VCaP (cell line): ENCODE measurements around the gene RETREG2.

Source experiments
- H3K27ac ChIP-seq: fragments of 450-650 bp; 2 replicates; pipeline ENCODE4 v1.5.1; 2017
- TF ChIP-seq, protein P1 (sequence below): fragments of 450-650 bp; conservative IDR thresholded peaks from 2 replicates; pipeline ENCODE4 v1.5.1; 2017; ENCODE audit warnings: mild to moderate bottlenecking, moderate library complexity

The RETREG2 gene

GRCh38 chr2:219169930-219170654 is 8.0 kb upstream of the RETREG2 start, which contains the start of gene SLC23A3:
TSS of gene SLC23A3 (minus strand) at chr2:219170029. CDS start at chr2:219169984, 45 bp downstream.
- no peak within 1 kb of the TSS for H3K27ac ChIP-seq

DNA sequence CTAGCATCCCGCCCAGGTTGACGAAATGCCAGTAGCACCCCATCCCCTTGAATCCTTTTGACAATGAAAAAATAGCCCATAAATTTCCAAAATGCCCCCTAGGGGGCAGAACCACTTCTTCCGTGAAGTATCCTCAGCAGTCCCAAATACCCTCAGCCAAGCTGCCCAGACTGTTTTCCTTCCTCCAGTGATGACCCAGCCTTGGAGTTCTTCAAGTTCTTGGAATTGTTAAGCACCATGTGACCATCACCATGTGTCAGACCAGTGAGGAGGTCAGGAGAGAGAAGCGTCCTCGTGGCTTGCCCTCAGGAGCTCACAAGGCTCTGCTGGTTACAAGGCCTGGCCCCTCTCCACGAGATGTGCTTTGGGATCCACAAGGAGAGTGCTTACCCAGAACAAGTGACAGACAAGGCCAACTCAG is 6.8 kb upstream of the RETREG2 start:
- H3K27ac ChIP-seq, result no peak overlapping the region

More at GRCh38 chr2:219169930-219170654, 8.0 kb upstream of the RETREG2 start, which contains the start of gene SLC23A3:
- TF ChIP-seq, protein P1, sequence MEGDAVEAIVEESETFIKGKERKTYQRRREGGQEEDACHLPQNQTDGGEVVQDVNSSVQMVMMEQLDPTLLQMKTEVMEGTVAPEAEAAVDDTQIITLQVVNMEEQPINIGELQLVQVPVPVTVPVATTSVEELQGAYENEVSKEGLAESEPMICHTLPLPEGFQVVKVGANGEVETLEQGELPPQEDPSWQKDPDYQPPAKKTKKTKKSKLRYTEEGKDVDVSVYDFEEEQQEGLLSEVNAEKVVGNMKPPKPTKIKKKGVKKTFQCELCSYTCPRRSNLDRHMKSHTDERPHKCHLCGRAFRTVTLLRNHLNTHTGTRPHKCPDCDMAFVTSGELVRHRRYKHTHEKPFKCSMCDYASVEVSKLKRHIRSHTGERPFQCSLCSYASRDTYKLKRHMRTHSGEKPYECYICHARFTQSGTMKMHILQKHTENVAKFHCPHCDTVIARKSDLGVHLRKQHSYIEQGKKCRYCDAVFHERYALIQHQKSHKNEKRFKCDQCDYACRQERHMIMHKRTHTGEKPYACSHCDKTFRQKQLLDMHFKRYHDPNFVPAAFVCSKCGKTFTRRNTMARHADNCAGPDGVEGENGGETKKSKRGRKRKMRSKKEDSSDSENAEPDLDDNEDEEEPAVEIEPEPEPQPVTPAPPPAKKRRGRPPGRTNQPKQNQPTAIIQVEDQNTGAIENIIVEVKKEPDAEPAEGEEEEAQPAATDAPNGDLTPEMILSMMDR, result no peak

GRCh38 chr2:219172231-219173154 is 5.6 kb upstream of the RETREG2 start:
- H3K27ac ChIP-seq, result no peak overlapping the region
- TF ChIP-seq, protein P1, result no peak

More for the DNA sequence above, 6.8 kb upstream of the RETREG2 start:
- TF ChIP-seq, protein P1, result peak; percentile 75

GRCh38 chr2:219173176-219173575 is 4.9 kb upstream of the RETREG2 start:
- no peak overlapping the region; the same call in 1 of the 2 replicates for H3K27ac ChIP-seq
- TF ChIP-seq, protein P1, result no peak

- peak overlapping the region; percentile 98; the same call in 1 of the 2 replicates for H3K27ac ChIP-seq
- TF ChIP-seq, protein P1, result no peak
These were observed 3.9 kb upstream of the RETREG2 start for GRCh38 chr2:219174146-219174545.

DNA sequence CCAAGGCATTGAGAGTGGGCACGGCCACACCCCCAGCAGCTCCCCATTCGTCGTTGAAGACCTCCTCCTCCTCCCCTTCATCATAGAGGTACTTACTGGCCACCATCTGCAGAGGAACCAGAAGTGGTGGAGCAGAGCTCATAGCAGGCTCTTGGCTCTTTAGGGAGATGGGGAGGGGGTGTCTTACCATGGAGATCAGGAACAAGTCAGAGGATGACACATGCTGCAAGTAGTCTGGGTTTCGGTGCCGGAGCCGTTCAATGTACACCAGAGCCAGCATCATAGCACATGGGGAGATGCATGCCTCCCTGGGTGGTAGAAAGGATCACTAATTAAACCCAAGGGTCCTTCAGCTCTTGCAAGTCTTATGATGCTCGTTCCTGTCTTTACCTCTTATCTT is 3.3 kb upstream of the RETREG2 start:
- TF ChIP-seq, protein P1, result no peak
- H3K27ac ChIP-seq, result peak overlapping the region; percentile 98

GRCh38 chr2:219175486-219175885 is 2.6 kb upstream of the RETREG2 start:
- peak overlapping the region; percentile 98 for H3K27ac ChIP-seq

More at GRCh38 chr2:219175486-219175885, 2.6 kb upstream of the RETREG2 start:
- TF ChIP-seq, protein P1, result no peak
